Measurements from ENCODE around the gene DMAP1.

DMAP1 gene

DNA sequence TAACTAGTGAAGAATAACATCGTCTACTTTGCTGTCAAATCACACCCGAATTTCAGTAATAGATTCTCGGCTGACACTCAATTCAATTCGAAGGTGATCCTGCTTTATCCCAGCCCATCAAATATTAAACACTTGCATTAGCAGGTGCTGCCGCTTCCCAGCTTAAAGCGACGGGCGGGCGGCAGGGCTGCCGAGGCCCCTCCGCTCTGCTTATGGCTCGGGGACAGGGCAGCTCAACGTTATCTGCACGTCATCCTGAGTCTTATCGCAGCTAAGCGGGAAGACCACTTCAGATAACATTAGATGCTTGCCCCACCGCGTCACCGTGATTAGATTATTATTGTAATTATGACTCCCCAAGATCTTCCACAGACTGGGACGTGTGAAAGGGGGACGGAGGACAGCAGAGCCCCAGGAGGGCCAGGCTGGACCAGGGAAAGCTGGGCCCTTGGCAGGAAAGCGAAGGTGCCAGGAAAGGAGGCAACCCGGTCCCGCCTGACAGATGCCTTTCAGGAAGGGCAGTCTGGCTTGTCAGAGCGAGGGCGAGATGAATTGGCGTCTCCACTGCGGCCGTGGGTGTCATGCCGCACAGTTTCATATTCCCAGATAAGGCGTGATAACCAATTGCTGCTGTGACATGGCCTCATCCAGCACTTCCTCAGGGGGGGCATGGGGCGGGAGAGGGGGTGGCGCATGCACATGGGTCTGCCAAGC lies 37.0 kb downstream of the DMAP1 start:
- DNase-seq (ENCODE audit: extremely low spot score), result no peak
- CTCF ChIA-PET, result interaction anchor here (0.9 to 5.0 kb wide), 3 partner anchors 12 to 33 kb away, joined by 3 to 16 read pairs (median 3); no protein-coding TSS in a partner anchor
- TF ChIP-seq CTCF (IDR thresholded peaks at IDR 0.05; ENCODE audit: control extremely low read depth, extremely low read depth, low read depth, missing control alignments), result no peak
- POLR2A ChIA-PET, result no interaction called here

- CTCF ChIA-PET, result interaction anchor here (1.6 to 5.0 kb wide), 2 partner anchors 13 to 21 kb away, joined by 4 to 16 read pairs; no protein-coding TSS in a partner anchor
- POLR2A ChIA-PET, result no interaction called here
- no peak for DNase-seq (ENCODE audit: extremely low spot score)
- no peak for TF ChIP-seq CTCF (IDR thresholded peaks at IDR 0.05; ENCODE audit: control extremely low read depth, extremely low read depth, low read depth, missing control alignments)
Observed at GRCh38 chr1:44251486-44251885, 38.2 kb downstream of the DMAP1 start.

GRCh38 chr1:44251989-44252671 lies 38.9 kb downstream of the DMAP1 start:
- DNase-seq (ENCODE audit: extremely low spot score), result no peak
- CTCF ChIA-PET, result interaction anchor here (0.8 to 5.0 kb wide), 4 partner anchors 13 to 35 kb away, joined by 3 to 16 read pairs (median 5); no protein-coding TSS in a partner anchor
- no peak for TF ChIP-seq CTCF (IDR thresholded peaks at IDR 0.05; ENCODE audit: control extremely low read depth, extremely low read depth, low read depth, missing control alignments)
- POLR2A ChIA-PET, result no interaction called here

DNA sequence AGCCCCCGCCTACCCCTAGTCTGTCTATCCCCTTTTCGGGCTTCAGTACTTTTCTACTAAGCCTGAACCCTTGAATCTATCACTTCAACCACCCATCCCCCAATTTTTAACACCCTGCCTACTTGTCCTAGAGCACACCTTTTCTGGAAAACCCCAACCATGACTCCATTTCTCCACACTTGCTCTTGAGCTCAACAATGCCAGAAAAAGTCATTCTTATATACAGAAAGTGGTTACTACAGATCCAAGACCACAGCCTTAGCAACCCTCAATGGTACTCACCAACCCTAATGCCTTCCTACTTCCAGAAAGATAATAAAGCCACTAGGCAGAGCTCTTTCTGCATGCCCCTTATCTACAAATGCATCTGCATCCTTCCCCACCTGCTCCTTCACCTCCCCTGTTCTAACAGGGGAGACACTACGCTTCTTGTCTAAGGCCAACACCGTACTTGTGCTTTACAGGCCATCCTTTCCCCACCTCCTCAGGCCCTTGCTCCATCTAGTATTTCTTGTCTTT lies 41.2 kb downstream of the DMAP1 start:
- TF ChIP-seq CTCF (IDR thresholded peaks at IDR 0.05; ENCODE audit: control extremely low read depth, extremely low read depth, low read depth, missing control alignments), result no peak
- CTCF ChIA-PET, result interaction anchor here (2.3 kb wide), 1 partner anchor 37 kb away, joined by 6 read pairs; no protein-coding TSS in a partner anchor

GRCh38 chr1:44256762-44257554 lies 43.7 kb downstream of the DMAP1 start:
- TF ChIP-seq CTCF (IDR thresholded peaks at IDR 0.05; ENCODE audit: control extremely low read depth, extremely low read depth, low read depth, missing control alignments), result no peak
- POLR2A ChIA-PET, result no interaction called here
- DNase-seq (ENCODE audit: extremely low spot score), result no peak
- CTCF ChIA-PET, result interaction anchor here (1.0 to 2.7 kb wide), 8 partner anchors 9 to 96 kb away, joined by 3 to 8 read pairs (median 3); no protein-coding TSS in a partner anchor

More for the DNA sequence above, 41.2 kb downstream of the DMAP1 start:
- DNase-seq (ENCODE audit: extremely low spot score), result no peak
- POLR2A ChIA-PET, result no interaction called here

GRCh38 chr1:44259090-44259489 lies 45.8 kb downstream of the DMAP1 start:
- ChIA-PET CTCF (interaction anchor here (2.4 kb wide), 1 partner anchor 41 kb away, joined by 8 read pairs; no protein-coding TSS in a partner anchor), POLR2A (no interaction called here)
- no peak for TF ChIP-seq CTCF (IDR thresholded peaks at IDR 0.05; ENCODE audit: control extremely low read depth, extremely low read depth, low read depth, missing control alignments)
- no peak for DNase-seq (ENCODE audit: extremely low spot score)
